ENCODE data around the gene HNRNPUL1. TPM values are rescaled to one million over a fixed set of nuclear protein-coding genes. Genes with fewer than 3 reads are reported as not detected.

Gene HNRNPUL1
- polyA plus RNA-seq, 1 donor (not counting 4 experiments of a cell fraction or from before 2014, with no cell fraction given) = 48.3 TPM

- FAIRE-seq (peak; percentile 56), DNase-seq (ENCODE audit: low read depth, low spot score) (peak; percentile 55)
- peaks cover 28% of the 10 kb centered on the region for H3K79me2 ChIP-seq (ENCODE audit: control insufficient read depth, insufficient read depth, low read length)
- H3K36me3 ChIP-seq (ENCODE audit: control insufficient read depth in 2 of 2, extremely low read depth in 1 of 2, insufficient read depth in 2 of 2, low read length in 2 of 2) = peaks cover 33 to 38% of the 10 kb centered on the region in 2 experiments
- no peaks in the 10 kb centered on the region for H3K9me1 ChIP-seq (ENCODE audit: control insufficient read depth, extremely low read depth, insufficient read depth, low read length)
- no peaks in the 10 kb centered on the region for H3K9me3 ChIP-seq (ENCODE audit: control insufficient read depth, low read depth, low read length)
- H3K4me1 ChIP-seq (ENCODE audit: control insufficient read depth, extremely low read depth, insufficient read depth, low read length) = peaks cover 24% of the 10 kb centered on the region
- peak overlapping the region; percentile 97 for H3K27ac ChIP-seq (ENCODE audit: control insufficient read depth, insufficient read depth, low read length)
- H3K4me2 ChIP-seq (ENCODE audit: control insufficient read depth, extremely low read depth, insufficient read depth, low read depth, low read length) = peak overlapping the region; percentile 99
- peak overlapping the region; percentile 95 for H3K9ac ChIP-seq (ENCODE audit: control insufficient read depth, extremely low read depth, insufficient read depth, low read length)
- H3K4me3 ChIP-seq (ENCODE audit: control insufficient read depth in 2 of 3, extremely low read depth in 1 of 3, insufficient read depth in 2 of 3, low read depth in 1 of 3, low read length in 3 of 3) = peak overlapping the region in 1 of 3 experiments; percentile 95
- H4K20me1 ChIP-seq (ENCODE audit: control insufficient read depth, extremely low read depth, insufficient read depth, low read length) = no peaks in the 10 kb centered on the region
- dilution Hi-C loops (cut with MboI; ENCODE audit: extremely low pct_ligation_motif_present, low sequenced_read_pairs) = no loop called here
- H2AFZ ChIP-seq (ENCODE audit: control insufficient read depth, low read length) = no peak overlapping the region
- H3K27me3 ChIP-seq (ENCODE audit: control insufficient read depth, extremely low read depth, insufficient read depth, low read length) = no peaks in the 10 kb centered on the region
- TF ChIP-seq CTCF (optimal IDR thresholded peaks at IDR 0.05 in 1 of 3, IDR thresholded peaks at IDR 0.05 in 1 of 3, conservative IDR thresholded peaks at IDR 0.05 in 1 of 3; ENCODE audit: extremely low read depth in 1 of 3, insufficient read depth in 2 of 3, low read length in 3 of 3) = peak; percentile 89 to 99 (median 91)
- no peak for TF ChIP-seq EZH2 (IDR thresholded peaks at IDR 0.05; ENCODE audit: low read length)
Measured at GRCh38 chr19:41308450-41309179, 44.4 kb downstream of the HNRNPUL1 start.

- H4K20me1 ChIP-seq (ENCODE audit: control insufficient read depth, extremely low read depth, insufficient read depth, low read length) = no peaks in the 10 kb centered on the region
- peak overlapping the region; percentile 92 for H2AFZ ChIP-seq (ENCODE audit: control insufficient read depth, low read length)
- FAIRE-seq (no peak), DNase-seq (ENCODE audit: low read depth, low spot score) (no peak)
- H3K4me1 ChIP-seq (ENCODE audit: control insufficient read depth, extremely low read depth, insufficient read depth, low read length) = peaks cover 24% of the 10 kb centered on the region
- TF ChIP-seq EZH2 (IDR thresholded peaks at IDR 0.05; ENCODE audit: low read length) = no peak
- no peak for TF ChIP-seq CTCF (optimal IDR thresholded peaks at IDR 0.05 in 1 of 3, IDR thresholded peaks at IDR 0.05 in 1 of 3, conservative IDR thresholded peaks at IDR 0.05 in 1 of 3; ENCODE audit: extremely low read depth in 1 of 3, insufficient read depth in 2 of 3, low read length in 3 of 3)
- H3K36me3 ChIP-seq (ENCODE audit: control insufficient read depth in 2 of 2, extremely low read depth in 1 of 2, insufficient read depth in 2 of 2, low read length in 2 of 2) = peaks cover 26 to 30% of the 10 kb centered on the region in 2 experiments
- dilution Hi-C loops (cut with MboI; ENCODE audit: extremely low pct_ligation_motif_present, low sequenced_read_pairs) = no loop called here
- peak overlapping the region; percentile 79 to 95 (median 89) for H3K4me3 ChIP-seq (ENCODE audit: control insufficient read depth in 2 of 3, extremely low read depth in 1 of 3, insufficient read depth in 2 of 3, low read depth in 1 of 3, low read length in 3 of 3)
- H3K4me2 ChIP-seq (ENCODE audit: control insufficient read depth, extremely low read depth, insufficient read depth, low read depth, low read length) = peak overlapping the region; percentile 99
- no peaks in the 10 kb centered on the region for H3K9me1 ChIP-seq (ENCODE audit: control insufficient read depth, extremely low read depth, insufficient read depth, low read length)
- peak overlapping the region; percentile 95 for H3K9ac ChIP-seq (ENCODE audit: control insufficient read depth, extremely low read depth, insufficient read depth, low read length)
- peaks cover 28% of the 10 kb centered on the region for H3K79me2 ChIP-seq (ENCODE audit: control insufficient read depth, insufficient read depth, low read length)
- no peaks in the 10 kb centered on the region for H3K9me3 ChIP-seq (ENCODE audit: control insufficient read depth, low read depth, low read length)
- peak overlapping the region; percentile 97 for H3K27ac ChIP-seq (ENCODE audit: control insufficient read depth, insufficient read depth, low read length)
- no peaks in the 10 kb centered on the region for H3K27me3 ChIP-seq (ENCODE audit: control insufficient read depth, extremely low read depth, insufficient read depth, low read length)
Measured at GRCh38 chr19:41309180-41310032, 45.2 kb downstream of the HNRNPUL1 start.
